ENCODE results near the gene HDAC1.
"Not testable (repeated sequence)": the region's sequence is repeated elsewhere in the genome, so short reads cannot be mapped to it uniquely, and the experiment has no call there.

Gene HDAC1

GRCh38 chr1:32274646-32275340 lies 17.1 kb upstream of the HDAC1 start:
- no peak for DNase-seq

GRCh38 chr1:32275424-32275823 lies 16.5 kb upstream of the HDAC1 start:
- no peak for DNase-seq

GRCh38 chr1:32276032-32276782 lies 15.7 kb upstream of the HDAC1 start:
- DNase-seq = no peak

- DNase-seq = not testable (repeated sequence)
These were observed 7.1 kb upstream of the HDAC1 start for GRCh38 chr1:32284777-32285176.

DNA sequence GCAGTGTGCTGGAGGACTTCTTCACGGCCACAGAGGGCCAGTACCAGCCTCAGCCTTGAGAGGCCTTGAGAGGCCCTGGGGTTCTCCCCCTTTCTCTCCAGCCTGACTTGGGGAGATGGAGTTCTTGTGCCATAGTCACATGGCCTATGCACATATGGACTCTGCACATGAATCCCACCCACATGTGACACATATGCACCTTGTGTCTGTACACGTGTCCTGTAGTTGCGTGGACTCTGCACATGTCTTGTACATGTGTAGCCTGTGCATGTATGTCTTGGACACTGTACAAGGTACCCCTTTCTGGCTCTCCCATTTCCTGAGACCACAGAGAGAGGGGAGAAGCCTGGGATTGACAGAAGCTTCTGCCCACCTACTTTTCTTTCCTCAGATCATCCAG lies 6.2 kb upstream of the HDAC1 start:
- no peak for DNase-seq

DNA sequence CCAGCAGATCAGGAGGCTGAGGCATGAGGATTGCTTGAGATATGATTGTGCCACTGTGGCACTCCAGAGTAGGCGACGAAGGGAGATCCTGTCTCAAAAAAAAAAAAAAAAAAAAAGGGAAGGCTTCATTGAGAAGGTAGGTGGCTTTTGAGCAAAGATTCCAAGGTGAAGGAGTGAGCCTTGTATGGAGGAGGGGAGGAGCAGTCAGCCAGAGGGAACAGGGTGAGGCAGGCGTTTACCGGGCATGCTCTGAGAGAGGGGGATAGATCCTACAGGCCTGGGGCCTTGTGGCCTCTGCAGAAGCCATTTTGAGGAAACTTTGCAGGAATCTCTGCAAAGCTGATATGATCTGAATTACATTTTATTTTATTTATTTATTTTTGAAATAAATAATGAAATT lies 5.1 kb upstream of the HDAC1 start:
- DNase-seq = no peak

- DNase-seq = no peak
These were observed 2.6 kb upstream of the HDAC1 start for GRCh38 chr1:32289256-32289655.

DNA sequence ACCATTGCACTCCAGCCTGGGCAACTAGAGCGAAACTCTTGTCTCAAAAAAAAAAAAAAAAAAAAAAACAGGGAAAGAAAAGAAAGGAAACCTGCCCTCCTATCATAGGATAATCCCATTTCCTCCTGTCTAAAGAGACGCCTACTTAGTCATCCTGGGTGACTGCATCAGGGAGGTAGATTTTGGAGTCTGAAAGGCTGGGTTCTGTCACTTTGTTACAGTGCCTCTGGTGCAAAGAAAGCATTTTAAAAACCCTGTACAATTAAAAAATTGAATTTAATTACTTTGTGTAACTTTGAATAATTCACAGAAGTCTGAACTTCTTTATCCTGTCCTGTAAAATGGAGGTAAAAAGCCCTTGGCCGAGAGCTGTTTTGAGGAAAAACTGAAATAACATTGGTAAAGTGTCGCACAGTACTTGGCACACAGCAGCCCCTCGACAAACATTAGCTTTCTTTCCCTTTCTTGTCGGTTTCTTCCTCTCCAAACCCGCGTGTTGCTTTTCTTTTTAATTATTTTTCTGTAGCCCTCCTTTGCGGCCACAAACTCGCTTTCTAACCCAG lies 657 bp upstream of the HDAC1 start:
- no peak for DNase-seq

DNA sequence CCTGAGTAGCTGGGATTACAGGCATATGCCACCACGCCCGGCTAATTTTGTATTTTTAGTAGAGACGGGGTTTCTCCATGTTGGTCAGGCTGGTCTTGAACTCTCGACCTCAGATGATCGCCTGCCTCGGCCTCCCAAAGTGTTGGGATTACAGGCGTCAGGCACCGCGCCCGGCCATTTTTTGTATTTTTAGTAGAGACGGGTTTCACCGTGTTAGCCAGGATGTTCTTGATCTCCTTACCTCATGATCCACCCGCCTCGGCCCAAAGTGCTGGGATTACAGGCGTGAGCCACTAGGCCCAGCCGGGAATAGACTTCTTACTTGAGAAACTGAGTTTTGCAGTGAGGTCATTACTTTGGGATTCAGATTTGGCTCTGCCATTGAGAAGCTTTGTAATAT lies 6.3 kb downstream of the HDAC1 start:
- not testable (repeated sequence) for DNase-seq

GRCh38 chr1:32299327-32299726 lies 7.4 kb downstream of the HDAC1 start:
- DNase-seq = no peak

DNA sequence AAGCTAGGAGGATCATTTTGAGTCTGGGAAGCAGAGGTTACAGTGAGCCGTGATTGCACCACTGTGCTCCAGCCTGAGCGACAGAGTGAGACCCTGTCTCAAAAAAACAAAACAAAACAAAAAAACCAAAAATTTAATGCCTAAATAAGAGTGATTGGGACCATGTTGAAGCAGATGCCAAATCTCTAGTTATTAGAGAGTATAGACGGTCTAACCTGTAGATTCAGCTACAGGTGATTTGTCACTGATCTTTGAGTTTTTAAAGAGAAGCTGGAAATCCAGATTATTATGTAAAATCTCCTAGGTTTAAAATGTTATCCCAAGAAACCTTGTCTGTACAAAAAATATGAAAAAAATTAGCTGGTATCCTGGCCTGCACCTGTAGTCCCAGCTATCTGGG lies 11.5 kb downstream of the HDAC1 start:
- DNase-seq = no peak

DNA sequence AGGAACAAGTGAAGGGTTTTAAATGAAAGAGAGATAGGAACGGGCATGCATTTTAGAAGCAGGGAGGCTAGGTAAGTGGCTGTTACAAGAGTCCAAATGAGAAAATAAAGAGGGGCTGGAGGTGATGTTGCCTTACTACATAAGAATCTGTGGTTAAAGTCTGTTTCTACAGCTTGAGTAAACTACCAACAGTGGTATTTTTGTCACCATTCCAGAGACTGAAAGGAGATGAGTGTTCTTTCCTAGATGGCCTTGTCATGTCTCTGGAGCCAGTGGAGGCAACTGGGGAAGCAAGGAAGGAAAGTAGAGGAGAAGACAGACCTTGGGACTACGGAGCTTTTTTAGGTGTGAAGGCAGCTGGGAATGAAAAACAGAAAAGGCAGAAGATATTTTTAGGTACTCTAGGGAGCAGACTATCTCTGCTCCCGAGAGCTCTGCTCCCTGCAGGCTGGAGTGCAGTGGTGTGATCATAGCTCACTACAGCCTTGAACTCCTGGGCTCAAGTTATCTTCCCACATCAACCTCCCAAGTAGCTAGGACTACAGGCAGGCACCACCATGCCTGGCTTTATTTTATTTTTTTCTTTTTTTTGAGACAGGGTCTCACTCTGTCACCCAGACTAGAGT lies 12.2 kb downstream of the HDAC1 start:
- no peak for DNase-seq

DNA sequence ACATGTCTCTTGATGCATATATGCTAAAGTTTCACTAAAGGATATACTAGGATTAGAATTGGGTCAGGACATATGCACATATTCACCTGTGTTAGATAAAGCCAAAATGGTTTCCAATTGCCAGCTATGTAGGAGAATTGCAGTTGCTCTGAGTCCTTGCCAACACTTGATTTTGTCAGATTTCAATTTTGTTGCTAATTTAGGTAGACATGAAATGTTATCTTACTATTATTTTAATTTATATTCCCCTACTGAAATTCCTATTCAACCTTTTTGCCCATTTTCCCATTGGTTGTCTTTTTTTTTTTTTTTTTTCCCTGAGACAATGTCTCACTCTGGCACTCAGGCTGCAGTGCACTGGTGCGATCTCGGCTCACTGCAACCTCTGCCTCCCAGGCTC lies 13.4 kb downstream of the HDAC1 start:
- no peak for DNase-seq

DNA sequence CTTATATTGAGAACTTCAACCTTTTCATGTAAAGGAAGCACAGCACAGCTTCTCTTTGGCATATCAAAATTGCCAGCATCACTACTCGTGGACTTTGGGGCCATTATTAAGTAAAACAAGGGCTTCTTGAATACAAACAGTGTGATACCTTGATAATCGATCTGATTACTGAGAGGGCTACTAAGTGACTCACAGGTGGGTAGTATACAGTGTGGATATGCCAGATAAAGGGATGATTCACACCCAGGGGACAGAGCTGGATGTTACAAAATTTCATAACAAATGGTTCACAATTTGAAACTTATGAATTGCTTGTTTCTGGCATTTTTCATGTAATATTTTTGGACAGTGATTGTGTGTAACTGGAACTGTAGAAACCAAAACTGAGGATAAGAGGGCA lies 15.4 kb downstream of the HDAC1 start:
- DNase-seq = no peak

DNA sequence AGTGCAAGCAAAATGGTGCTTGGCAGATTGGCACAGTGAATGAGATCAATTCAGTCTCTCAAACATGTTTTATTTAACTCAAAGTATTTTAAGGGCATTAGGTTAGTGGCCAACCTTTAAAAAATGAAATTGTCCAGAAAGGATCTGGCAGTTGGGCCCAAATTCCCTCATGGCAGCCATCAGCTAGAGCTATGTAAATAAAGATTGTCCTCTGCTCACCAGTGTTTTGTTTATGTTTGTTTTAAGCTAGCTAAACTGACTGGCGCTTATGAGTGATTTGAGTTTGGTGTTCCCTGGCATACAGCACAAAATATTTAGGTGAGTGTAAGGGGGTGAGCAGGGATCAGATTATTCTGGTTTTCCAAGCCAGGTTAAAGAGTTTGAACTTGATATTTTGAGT lies 18.1 kb downstream of the HDAC1 start:
- DNase-seq = no peak

GRCh38 chr1:32311709-32312393 lies 20.0 kb downstream of the HDAC1 start:
- DNase-seq = no peak

DNA sequence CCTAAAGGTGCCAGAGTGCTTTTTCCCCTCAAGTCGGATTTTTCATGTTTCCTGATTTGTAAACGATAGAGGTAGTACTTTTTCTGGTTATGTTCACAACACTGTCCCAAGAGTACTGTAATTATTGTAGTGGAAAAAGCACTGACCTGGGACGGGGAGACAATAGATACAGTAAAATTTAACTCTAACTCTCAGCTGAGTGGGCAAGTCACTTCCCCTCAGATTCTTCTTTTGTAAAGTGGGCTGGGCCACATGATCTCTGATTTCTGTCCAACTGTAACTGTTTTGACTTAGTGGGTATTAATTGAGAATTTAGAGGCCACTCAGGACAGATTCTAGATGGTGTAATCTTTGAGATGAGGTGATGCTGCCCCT lies 25.0 kb downstream of the HDAC1 start:
- DNase-seq = no peak

DNA sequence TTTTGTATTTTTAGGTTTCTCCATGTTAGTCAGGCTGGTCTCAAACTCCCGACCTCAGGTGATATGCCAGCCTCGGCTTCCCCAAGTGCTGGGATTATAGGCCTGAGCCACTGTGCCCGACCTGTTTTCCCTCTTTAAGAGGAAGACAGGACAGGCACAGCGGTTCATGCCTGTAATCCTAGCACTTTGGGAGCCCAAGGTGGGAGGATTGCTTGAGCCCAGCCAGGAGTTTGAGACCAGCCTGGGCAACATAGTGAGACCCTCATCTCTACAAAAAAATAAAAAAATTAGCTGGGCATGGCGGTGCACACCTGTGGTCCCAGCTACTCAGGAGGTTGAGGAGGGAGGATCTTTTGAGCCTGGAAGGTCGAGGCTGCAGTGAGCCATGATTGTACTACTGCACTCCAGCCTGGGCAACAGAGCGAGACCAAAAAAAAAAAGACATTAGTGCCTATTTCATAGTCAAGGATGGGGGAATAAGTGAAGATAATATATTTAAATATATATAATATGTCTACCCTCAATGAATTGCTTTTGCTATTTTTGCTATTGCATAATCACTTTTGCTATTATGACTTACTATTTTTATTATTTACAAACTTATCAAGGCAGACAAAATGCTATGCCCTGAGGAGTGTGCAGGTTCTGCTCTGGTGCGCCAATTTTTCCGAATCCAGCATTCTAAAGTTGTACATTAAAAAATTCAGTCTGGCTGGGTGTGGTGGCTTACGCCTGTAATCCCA lies 26.4 kb downstream of the HDAC1 start:
- no peak for DNase-seq

GRCh38 chr1:32321712-32322291 lies 29.9 kb downstream of the HDAC1 start:
- no peak for DNase-seq

DNA sequence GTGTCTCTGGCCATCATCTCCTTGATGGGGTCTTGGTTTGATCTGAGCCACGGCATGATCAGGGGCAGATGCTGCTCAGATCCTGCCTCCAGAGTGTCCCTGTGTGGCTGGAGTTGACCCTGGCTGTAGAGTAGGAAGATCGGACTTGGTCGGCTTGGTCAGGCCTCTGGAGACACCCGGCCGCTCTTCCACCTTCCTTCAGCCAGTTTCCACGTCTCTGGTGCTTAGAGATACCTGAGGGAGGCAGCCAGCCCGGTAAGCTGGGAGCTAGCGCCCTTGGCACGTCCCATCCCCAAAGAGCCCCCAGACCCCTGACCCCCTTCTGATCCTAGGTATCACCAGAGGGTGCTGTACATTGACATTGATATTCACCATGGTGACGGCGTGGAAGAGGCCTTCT lies 35.3 kb downstream of the HDAC1 start:
- DNase-seq = no peak

DNA sequence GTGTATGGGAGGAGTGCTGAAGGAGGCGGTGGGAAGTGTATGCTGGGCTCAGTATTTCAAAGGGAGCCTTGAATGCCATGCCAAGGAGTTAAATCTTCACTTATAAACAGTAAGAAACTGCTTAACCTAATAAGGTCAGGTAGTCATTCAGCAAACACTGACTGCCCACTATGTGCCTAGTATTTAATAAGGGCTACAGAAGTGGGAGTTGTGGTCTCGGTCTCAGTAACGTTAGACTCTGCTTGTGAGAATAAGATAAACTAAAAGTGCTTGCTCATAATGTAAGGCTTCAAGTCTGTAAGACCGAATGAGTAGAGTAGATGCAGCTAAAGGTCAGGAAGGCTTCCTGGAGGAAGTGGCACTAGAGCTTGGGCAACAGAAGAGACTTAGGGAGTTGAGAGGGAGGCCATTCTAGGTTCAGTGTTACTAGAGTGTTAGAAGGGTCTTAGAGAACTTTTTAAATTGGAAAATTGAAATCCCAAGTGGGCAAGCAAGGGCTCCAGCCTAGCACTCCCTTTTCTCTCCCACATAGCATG lies 38.1 kb downstream of the HDAC1 start:
- no peak for DNase-seq

GRCh38 chr1:32330558-32331151 lies 38.8 kb downstream of the HDAC1 start:
- no peak for DNase-seq
